ENCODE measurements around the gene PTEN.

GRCh38 chr10:87979847-87980246, 116.4 kb downstream of the PTEN start:
- TF ChIP-seq CTCF (IDR thresholded peaks at IDR 0.05) (no peak), POLR2A (IDR thresholded peaks at IDR 0.05) (no peak)

All from adrenal gland (tissue), 5 donors.